ENCODE data around the gene PPP1R12C. TPM values are rescaled to one million over a fixed set of nuclear protein-coding genes. Genes with fewer than 3 reads are reported as not detected.
"Not testable (repeated sequence)": the region's sequence is repeated elsewhere in the genome, so short reads cannot be mapped to it uniquely, and the experiment has no call there.

Gene PPP1R12C
- total RNA-seq, 1 donor from 2014 or later, result 68.7 TPM

DNA sequence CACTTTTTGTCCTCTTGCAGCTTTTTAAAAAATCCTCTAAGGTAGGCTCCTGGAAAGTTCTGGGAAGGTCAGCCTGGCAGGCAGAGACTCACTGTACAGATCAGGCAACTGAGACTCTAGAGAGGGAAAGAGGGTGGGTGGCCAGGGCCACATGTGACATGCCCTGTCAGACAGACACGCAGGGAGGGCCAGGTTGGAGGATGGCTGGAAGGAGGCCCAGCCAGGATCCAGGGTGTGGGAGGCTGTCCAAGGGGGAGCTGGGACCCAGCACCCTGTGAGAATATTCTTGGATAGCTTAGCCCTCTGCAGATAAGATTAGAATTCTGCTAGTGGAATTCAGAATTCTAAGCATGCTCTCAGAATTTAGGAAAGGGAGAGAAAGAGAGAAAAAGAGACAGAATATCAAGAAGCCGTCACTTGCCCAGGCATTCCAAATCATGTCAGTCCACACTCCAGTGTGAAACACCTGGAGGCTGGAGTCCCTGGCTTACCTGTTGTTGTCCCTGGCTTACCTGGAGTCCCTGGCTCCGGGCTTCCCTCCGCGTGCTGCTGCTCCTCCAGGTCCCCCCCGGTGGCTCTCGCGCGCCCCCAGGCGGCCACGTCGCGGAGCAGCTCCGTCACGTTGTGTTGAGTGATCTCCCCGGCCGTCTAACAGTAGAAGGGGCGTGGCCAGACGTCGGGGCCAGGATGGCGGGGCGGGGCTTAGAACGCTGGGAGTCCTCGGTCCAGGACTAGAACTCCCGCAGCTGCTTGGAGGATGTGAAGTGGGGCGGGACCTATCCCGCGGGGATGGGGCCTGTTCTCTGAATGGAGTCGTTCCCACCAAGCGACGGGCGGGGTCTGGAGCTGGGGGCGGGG is 42.9 kb upstream of the PPP1R12C start:
- TF ChIP-seq, protein P1, sequence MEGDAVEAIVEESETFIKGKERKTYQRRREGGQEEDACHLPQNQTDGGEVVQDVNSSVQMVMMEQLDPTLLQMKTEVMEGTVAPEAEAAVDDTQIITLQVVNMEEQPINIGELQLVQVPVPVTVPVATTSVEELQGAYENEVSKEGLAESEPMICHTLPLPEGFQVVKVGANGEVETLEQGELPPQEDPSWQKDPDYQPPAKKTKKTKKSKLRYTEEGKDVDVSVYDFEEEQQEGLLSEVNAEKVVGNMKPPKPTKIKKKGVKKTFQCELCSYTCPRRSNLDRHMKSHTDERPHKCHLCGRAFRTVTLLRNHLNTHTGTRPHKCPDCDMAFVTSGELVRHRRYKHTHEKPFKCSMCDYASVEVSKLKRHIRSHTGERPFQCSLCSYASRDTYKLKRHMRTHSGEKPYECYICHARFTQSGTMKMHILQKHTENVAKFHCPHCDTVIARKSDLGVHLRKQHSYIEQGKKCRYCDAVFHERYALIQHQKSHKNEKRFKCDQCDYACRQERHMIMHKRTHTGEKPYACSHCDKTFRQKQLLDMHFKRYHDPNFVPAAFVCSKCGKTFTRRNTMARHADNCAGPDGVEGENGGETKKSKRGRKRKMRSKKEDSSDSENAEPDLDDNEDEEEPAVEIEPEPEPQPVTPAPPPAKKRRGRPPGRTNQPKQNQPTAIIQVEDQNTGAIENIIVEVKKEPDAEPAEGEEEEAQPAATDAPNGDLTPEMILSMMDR (conservative IDR thresholded peaks at IDR 0.05; ENCODE audit: low read depth, low read length), result peak; percentile 90
- no peak for DNase-seq (ENCODE audit: low read depth)
- no peak overlapping the region for H3K4me3 ChIP-seq (ENCODE audit: low read depth, low read length)

DNA sequence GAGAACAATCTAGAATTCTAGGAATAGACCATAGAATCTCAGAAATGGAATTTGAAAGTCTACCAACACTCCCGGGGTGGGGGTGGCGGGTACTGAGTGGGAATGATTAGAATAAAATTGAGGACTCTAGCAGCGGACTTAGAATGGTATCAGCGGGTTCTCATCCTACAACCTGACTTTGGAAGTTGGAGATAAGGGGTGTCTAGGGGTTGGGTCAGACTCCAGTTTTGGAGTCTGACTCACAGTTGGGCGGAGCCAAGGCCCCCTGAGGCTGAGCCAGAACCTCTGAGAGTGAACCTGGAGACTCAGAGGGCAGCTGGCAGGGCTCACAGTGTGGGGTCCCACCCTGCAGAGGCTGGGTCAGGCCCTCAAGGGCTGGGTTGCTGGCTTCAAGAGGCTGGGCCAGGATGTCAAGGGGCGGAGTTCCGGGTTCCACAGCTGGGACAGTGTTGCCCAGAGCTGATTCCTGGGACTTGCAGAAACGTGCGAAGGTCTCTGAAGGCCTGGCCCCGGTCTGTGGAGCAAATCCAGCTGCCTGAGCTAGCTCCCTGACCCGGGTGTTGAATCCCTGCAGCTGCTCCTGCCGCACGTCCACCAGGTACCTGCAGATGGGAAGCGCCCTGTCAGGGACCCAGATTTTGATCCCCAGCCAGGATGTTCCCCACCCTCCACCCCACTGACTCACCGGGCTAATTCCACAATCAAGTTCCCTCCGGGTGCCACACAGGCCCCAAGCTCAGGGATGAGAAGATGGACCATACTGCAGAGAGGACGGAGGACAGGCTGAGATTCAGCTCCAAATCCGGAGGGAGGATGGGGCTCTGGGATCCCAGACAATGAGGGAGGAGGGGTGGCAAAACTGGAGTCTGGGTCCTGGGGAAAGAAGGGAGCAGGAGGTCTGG is 41.7 kb upstream of the PPP1R12C start:
- H3K4me3 ChIP-seq (ENCODE audit: low read depth, low read length), result no peak overlapping the region
- no peak for DNase-seq (ENCODE audit: low read depth)
- TF ChIP-seq, protein P1 (conservative IDR thresholded peaks at IDR 0.05; ENCODE audit: low read depth, low read length), result no peak

DNA sequence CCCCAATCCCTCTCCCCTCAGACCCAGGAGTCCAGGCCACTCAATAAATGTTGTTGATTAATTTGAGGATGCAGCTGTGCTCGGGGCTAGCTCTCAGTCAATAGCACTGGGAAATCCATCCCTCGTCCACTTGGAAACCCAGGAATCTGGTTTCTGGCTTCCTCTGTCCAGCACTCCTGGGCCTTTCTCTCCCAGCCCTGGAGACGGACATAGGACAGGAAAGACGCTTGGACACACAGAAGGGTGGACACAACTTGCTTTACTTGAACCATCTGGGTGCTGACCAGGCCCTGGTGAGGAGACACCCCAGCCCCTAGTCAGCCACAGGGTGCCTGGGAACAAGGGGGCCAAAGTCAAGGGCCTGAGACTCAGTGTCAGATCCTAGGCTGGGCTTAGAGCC is 41.0 kb upstream of the PPP1R12C start:
- TF ChIP-seq, protein P1 (conservative IDR thresholded peaks at IDR 0.05; ENCODE audit: low read depth, low read length), result no peak
- DNase-seq (ENCODE audit: low read depth), result no peak
- no peak overlapping the region for H3K4me3 ChIP-seq (ENCODE audit: low read depth, low read length)

DNA sequence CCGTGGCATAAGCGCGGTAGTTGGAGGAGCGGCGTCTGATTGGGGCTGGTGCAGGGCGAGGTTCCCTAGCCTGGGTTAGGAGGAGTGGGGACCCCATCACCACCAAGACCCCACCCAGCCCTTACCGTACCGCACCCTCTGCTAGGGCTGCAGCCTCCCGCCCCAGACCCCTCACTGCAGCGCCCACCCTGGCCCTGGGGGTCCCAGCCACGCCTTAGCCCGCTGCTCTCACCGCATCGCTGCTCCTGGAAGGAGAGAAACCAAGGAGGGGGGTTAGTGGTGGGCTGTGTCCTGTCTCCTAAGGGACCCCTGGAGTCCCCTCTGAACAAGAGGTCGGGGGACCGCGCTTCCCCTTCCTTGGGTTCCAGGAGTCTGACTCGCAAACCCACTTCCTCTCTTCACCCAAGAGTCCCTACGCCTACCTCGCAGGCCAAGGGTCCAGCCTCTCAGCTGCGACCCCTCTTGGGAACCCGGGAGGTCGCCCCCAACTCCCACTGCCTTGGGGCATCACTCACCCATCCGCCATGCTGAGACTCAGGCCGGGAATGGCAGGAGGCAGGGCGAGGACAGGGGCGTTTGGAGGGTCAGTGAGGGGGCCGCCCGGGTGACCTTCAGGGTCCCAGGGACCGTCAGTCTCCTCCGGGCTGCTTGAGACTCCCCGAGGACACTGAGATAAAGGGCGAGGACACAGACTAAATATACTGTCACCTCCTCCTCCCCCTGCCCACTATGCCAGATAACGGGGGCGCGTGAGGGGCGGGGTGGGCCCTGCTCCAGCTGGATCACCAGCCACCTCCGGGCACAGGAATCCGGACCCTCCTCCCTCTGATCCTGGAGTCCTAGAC is 39.8 kb upstream of the PPP1R12C start, which contains the start of gene TNNI3:
TSS of gene TNNI3 (minus strand) at position 669 of the 845 bp plus-strand sequence. CDS start at position 526, 143 bp downstream.
- H3K4me3 ChIP-seq (ENCODE audit: low read depth, low read length), result peak within 1 kb of the TSS; percentile 21
- no peak for DNase-seq (ENCODE audit: low read depth)
- TF ChIP-seq, protein P1 (conservative IDR thresholded peaks at IDR 0.05; ENCODE audit: low read depth, low read length), result no peak

DNA sequence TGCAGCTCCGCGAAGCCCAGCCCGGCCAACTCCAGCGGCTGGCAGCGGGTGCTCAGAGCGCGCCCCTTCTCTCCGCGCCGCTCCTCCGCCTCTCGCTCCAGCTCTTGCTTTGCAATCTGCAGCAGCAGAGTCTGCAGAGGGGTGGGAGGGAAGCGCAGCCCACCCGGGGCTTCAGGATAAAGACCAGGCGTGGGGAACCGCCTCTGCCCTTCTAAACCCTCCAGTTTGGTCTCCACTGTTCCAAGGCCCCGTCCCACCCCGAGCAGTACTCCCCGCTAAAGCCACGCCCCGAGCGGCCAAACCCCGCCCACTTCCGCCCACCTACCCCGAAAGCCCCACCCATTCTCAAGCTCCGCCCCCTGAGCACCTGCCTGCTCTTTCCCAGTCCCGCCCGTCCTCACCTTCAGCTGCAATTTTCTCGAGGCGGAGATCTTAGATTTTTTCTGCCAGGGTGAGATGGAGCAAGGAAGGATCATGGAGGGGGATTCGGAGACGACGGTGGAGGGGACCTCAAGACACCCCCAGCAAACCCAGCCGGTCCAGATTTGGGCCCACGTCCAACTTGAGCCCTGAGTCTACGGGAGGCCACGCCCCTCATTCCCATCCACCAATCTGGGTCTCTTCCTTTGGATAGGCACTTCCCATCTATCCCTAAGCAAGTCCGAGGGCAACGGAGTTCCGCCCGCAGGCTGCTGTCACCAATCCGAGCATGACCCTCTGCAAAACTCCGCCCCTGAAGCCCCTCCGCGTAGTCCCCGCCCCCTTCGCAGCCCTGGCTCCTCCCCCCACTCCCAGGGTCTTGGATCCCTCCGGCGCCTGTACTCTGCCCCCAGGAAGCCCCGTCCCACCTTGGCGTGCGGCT is 39.0 kb upstream of the PPP1R12C start:
- peak overlapping the region; percentile 41 for H3K4me3 ChIP-seq (ENCODE audit: low read depth, low read length)
- TF ChIP-seq, protein P1 (conservative IDR thresholded peaks at IDR 0.05; ENCODE audit: low read depth, low read length), result no peak
- DNase-seq (ENCODE audit: low read depth), result no peak

DNA sequence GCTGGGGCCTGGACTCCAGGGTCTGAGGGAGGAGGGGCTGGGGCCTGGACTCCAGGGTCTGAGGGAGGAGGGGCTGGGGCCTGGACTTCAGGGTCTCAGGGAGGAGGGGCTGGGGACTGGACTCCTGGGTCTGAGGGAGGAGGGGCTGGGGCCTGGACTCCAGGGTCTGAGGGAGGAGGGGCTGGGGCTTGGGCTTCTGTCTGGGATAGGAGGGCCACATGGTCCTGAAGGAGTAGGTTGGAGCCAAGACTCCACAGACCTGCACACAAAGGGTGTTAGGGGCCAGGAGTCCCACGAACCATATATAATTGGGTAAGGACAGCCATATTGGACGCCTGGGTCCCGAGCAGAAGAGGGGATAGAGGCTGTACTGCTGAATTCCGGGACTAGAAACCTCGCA is 38.3 kb upstream of the PPP1R12C start:
- DNase-seq (ENCODE audit: low read depth), result not testable (repeated sequence)
- peak overlapping the region; percentile 41 for H3K4me3 ChIP-seq (ENCODE audit: low read depth, low read length)
